Panc1 (cell line): ENCODE results near the gene IGFBP7. TPM values are rescaled to one million over a fixed set of nuclear protein-coding genes. Genes with fewer than 3 reads are reported as not detected.

ENCODE experiments used
- ATAC-seq: fragments of 200-7000 bp; cut with Tn5 transposase; 2 replicates; pipeline ENCODE4 v1.9.1; 2020; ENCODE audit warnings: mild to moderate bottlenecking, moderate library complexity
- BruUV-seq: library from RNA; stranded (reverse); fragments of 400-500 nt; replicated peaks from 2 replicates; lab custom pipeline; 2021; lab: Mats Ljungman, UMichigan
- CTCF ChIA-PET: fragments of 300-600 bp; sonication (Branson Sonifier 250); formaldehyde crosslinking; loops from one replicate; lab custom pipeline; 2022; ENCODE audit warnings: antibody characterized with exemption; lab: Charles Lee
- POLR2A ChIA-PET: fragments of 300-600 bp; sonication (Branson Sonifier 250); formaldehyde crosslinking; loops from one replicate; lab custom pipeline; 2022; ENCODE audit warnings: antibody characterized with exemption; lab: Charles Lee
- DNase-seq: peaks from one replicate; pipeline ENCODE4 v3.0.0-alpha.2; 2010; ENCODE audit warnings: low read depth, low spot score
- H3K27ac ChIP-seq: 2 replicates; pipeline ENCODE4 v1.5.1; 2011; ENCODE audit warnings: mild to moderate bottlenecking, low read length, inconsistent platforms
- H3K27me3 ChIP-seq: fragments of 200-500 bp; sonication (Bioruptor generic); 2 replicates; pipeline ENCODE4 v1.6.0; 2014; ENCODE audit warnings: low read length, inconsistent platforms; ENCODE audit not compliant: control insufficient read depth, insufficient read depth
- H3K36me3 ChIP-seq: fragments of 200-500 bp; sonication (Bioruptor generic); 2 replicates; pipeline ENCODE4 v1.5.1; 2014; ENCODE audit warnings: inconsistent platforms, mild to moderate bottlenecking, low read length, moderate library complexity; ENCODE audit not compliant: control insufficient read depth, insufficient read depth
- H3K4me1 ChIP-seq: 2 replicates; pipeline ENCODE4 v1.5.1; 2011; ENCODE audit warnings: inconsistent platforms, mild to moderate bottlenecking, low read length, moderate library complexity; ENCODE audit not compliant: control insufficient read depth, insufficient read depth
- H3K4me3 ChIP-seq, 2 experiments: 2 replicates each; pipeline ENCODE4 v1.5.1; 2011 to 2012; ENCODE audit warnings: low read depth in 2 of 2, low read length in 2 of 2, mild to moderate bottlenecking in 2 of 2, inconsistent platforms in 1 of 2, moderate library complexity in 1 of 2
- H3K9me3 ChIP-seq: fragments of 200-500 bp; sonication (Bioruptor generic); 2 replicates; pipeline ENCODE4 v1.5.1; 2014; ENCODE audit warnings: low read depth, mild to moderate bottlenecking, inconsistent platforms, low read length, moderate library complexity; ENCODE audit not compliant: control insufficient read depth, insufficient read depth
- CTCF ChIP-seq: fragments of 450-650 bp; IDR thresholded peaks from 2 replicates; pipeline ENCODE4 v1.5.1; 2017; ENCODE audit warnings: mild to moderate bottlenecking
- POLR2AphosphoS5 ChIP-seq: IDR thresholded peaks from 2 replicates; pipeline ENCODE4 v1.6.1; 2012; ENCODE audit warnings: mild to moderate bottlenecking, low read depth, low read length, moderate library complexity
- REST ChIP-seq, 2 experiments: IDR thresholded peaks; 2 replicates each; pipeline ENCODE4 v1.6.1; 2011 to 2012; ENCODE audit warnings: low read depth in 2 of 2, control low read depth in 1 of 2, low read length in 1 of 2, mild to moderate bottlenecking in 1 of 2, moderate library complexity in 1 of 2; ENCODE audit not compliant: insufficient read depth in 1 of 2
- SIN3A ChIP-seq: IDR thresholded peaks from 2 replicates; pipeline ENCODE4 v1.6.1; 2012; ENCODE audit warnings: low read depth, mild to moderate bottlenecking, low read length, moderate library complexity, borderline replicate concordance; ENCODE audit not compliant: insufficient read depth
- TCF7L2 ChIP-seq: IDR thresholded peaks from 2 replicates; pipeline ENCODE4 v1.6.1; 2011; ENCODE audit warnings: mild to moderate bottlenecking, low read depth, low read length, inconsistent platforms
- in situ Hi-C: cut with HindIII; loops from 2 replicates; pipeline ENCODE4 v1.10.0; 2016; ENCODE audit warnings: low sequenced_read_pairs, low pct_unique_long_range_greater_than_20kb
- intact Hi-C: fragments of 100-400 bp; cut with micrococcal nuclease; formaldehyde crosslinking; loops from one replicate; pipeline ENCODE4 v1.10.0; 2022; ENCODE audit not compliant: unreplicated experiment
- total RNA-seq: library from RNA; stranded (reverse); gene quantifications from one replicate; pipeline ENCODE4 v1.2.1, GENCODE V29; 2021; ENCODE audit not compliant: unreplicated experiment

The IGFBP7 gene
- total RNA-seq, 1 experiment from 2014 or later = 9.5 TPM

- in situ Hi-C loops = no loop called here
- ChIA-PET POLR2A (no interaction called here), CTCF (no interaction called here)
- no peak for ATAC-seq
- Histone ChIP-seq H3K4me1 (no peaks in the 10 kb centered on the region), H3K36me3 (no peaks in the 10 kb centered on the region), H3K9me3 (no peaks in the 10 kb centered on the region), H3K27ac (no peak overlapping the region), H3K27me3 (no peaks in the 10 kb centered on the region), H3K4me3 (no peak overlapping the region)
- BruUV-seq = no TSS peak
- DNase-seq = no peak
- intact Hi-C loops = no loop called here
- TF ChIP-seq POLR2AphosphoS5 (no peak), TCF7L2 (no peak), REST (IDR thresholded peaks at IDR 0.05; ENCODE audit: insufficient read depth in 1 of 2, low read depth in 2 of 2, low read length in 1 of 2) (no peak), CTCF (no peak), SIN3A (no peak)
These were observed 12.8 kb upstream of the IGFBP7 start for GRCh38 chr4:57122959-57123358.

- no peak overlapping the region for H3K4me3 ChIP-seq
- ATAC-seq (peak; percentile 62; the same call in 1 of the 2 replicates), DNase-seq (no peak)
- H3K36me3 ChIP-seq = no peaks in the 10 kb centered on the region
- intact Hi-C loops = loop anchor here (10.0 kb wide), 1 partner anchor 1074 kb away; a partner anchor contains a TSS
- no peaks in the 10 kb centered on the region for H3K4me1 ChIP-seq
- no TSS peak for BruUV-seq
- H3K27ac ChIP-seq = no peak overlapping the region
- no peak for TF ChIP-seq REST (IDR thresholded peaks at IDR 0.05; ENCODE audit: insufficient read depth in 1 of 2, low read depth in 2 of 2, low read length in 1 of 2)
- TF ChIP-seq CTCF = no peak
- TF ChIP-seq POLR2AphosphoS5 = no peak
- TF ChIP-seq TCF7L2 = no peak
- TF ChIP-seq SIN3A = no peak
- peaks cover 3% of the 10 kb centered on the region; the same call in 1 of the 2 replicates for H3K27me3 ChIP-seq
- no peaks in the 10 kb centered on the region for H3K9me3 ChIP-seq
- in situ Hi-C loops = no loop called here
- ChIA-PET CTCF (interaction anchor here (0.5 to 0.7 kb wide), 2 partner anchors 45 to 80 kb away, joined by 3 to 4 read pairs; no protein-coding TSS in a partner anchor), POLR2A (no interaction called here)
These were observed 9.0 kb upstream of the IGFBP7 start for GRCh38 chr4:57119054-57119651.
